ENCODE data around the gene CACNG1. TPM values are rescaled to one million over a fixed set of nuclear protein-coding genes. Genes with fewer than 3 reads are reported as not detected.

The CACNG1 gene
- total and polyA plus RNA-seq, 8 donors = 0.35 TPM; not detected in 7

GRCh38 chr17:67013891-67014290 lies 30.5 kb upstream of the CACNG1 start:
- no peak for ATAC-seq
- no peak for DNase-seq
- H3K9me3 ChIP-seq = no peaks in the 10 kb centered on the region
- FAIRE-seq = no peak
- no peak for TF ChIP-seq CTCF (IDR thresholded peaks at IDR 0.05)
- no peak overlapping the region for H3K27ac ChIP-seq
- no peaks in the 10 kb centered on the region for H3K36me3 ChIP-seq
- intact Hi-C loops (cut with DNase I) = no loop called here
- H3K4me3 ChIP-seq = no peak overlapping the region
- H3K27me3 ChIP-seq = no peaks in the 10 kb centered on the region
- no peaks in the 10 kb centered on the region for H3K4me1 ChIP-seq
- WGBS, 2 donors = 89% methylated on average over 8 of the region's 8 CpGs

- Histone ChIP-seq H3K27me3 (no peaks in the 10 kb centered on the region), H3K27ac (no peak overlapping the region), H3K4me3 (no peak overlapping the region), H3K4me1 (no peaks in the 10 kb centered on the region), H3K9me3 (no peaks in the 10 kb centered on the region), H3K36me3 (no peaks in the 10 kb centered on the region)
- DNase-seq = no peak
- no peak for ATAC-seq
- TF ChIP-seq CTCF (IDR thresholded peaks at IDR 0.05) = no peak
- 85 to 89% methylated on average over 11 of the region's 11 CpGs for WGBS, 2 donors
- FAIRE-seq = no peak
- intact Hi-C loops (cut with DNase I) = no loop called here
Measured at GRCh38 chr17:67015001-67015400, 29.4 kb upstream of the CACNG1 start.

- Histone ChIP-seq H3K4me3 (no peak overlapping the region), H3K4me1 (no peaks in the 10 kb centered on the region), H3K27ac (no peak overlapping the region), H3K9me3 (no peaks in the 10 kb centered on the region), H3K36me3 (no peaks in the 10 kb centered on the region), H3K27me3 (no peaks in the 10 kb centered on the region)
- no peak for ATAC-seq
- 82 to 83% methylated on average over 17 of the region's 17 CpGs for WGBS, 2 donors
- FAIRE-seq = no peak
- intact Hi-C loops (cut with DNase I) = no loop called here
- DNase-seq = no peak
- no peak for TF ChIP-seq CTCF (IDR thresholded peaks at IDR 0.05)
Measured at GRCh38 chr17:67016039-67016762, 28.2 kb upstream of the CACNG1 start.

- H3K4me3 ChIP-seq = no peak overlapping the region
- 81 to 85% methylated on average over 14 of the region's 14 CpGs for WGBS, 2 donors
- no peaks in the 10 kb centered on the region for H3K36me3 ChIP-seq
- H3K4me1 ChIP-seq = no peaks in the 10 kb centered on the region
- FAIRE-seq (no peak), DNase-seq (no peak), ATAC-seq (no peak)
- TF ChIP-seq CTCF (IDR thresholded peaks at IDR 0.05) = no peak
- no peak overlapping the region for H3K27ac ChIP-seq
- H3K27me3 ChIP-seq = no peaks in the 10 kb centered on the region
- intact Hi-C loops (cut with DNase I) = no loop called here
- no peaks in the 10 kb centered on the region for H3K9me3 ChIP-seq
Measured at GRCh38 chr17:67017910-67018309, 26.4 kb upstream of the CACNG1 start.

All from pancreas (tissue), 10 donors.